HG03103 (cell line): ENCODE data around the gene PRKCE.

Experiments used
- ATAC-seq: cut with Tn5 transposase; IDR thresholded peaks from one replicate; pipeline ENCODE4 v1.9.1; 2021; ENCODE audit warnings: low read depth; ENCODE audit not compliant: unreplicated experiment

PRKCE gene

GRCh38 chr2:46147626-46148368 lies 496.3 kb downstream of the PRKCE start:
- no peak for ATAC-seq

- no peak for ATAC-seq
These were observed 496.9 kb downstream of the PRKCE start for GRCh38 chr2:46148369-46148736.

- no peak for ATAC-seq
These were observed 499.0 kb downstream of the PRKCE start for GRCh38 chr2:46150445-46150955.

GRCh38 chr2:46151577-46151976 lies 500.1 kb downstream of the PRKCE start:
- ATAC-seq: no peak

GRCh38 chr2:46153996-46154753 lies 502.7 kb downstream of the PRKCE start:
- no peak for ATAC-seq

- ATAC-seq: no peak
These were observed 505.8 kb downstream of the PRKCE start for GRCh38 chr2:46157072-46157965.

- ATAC-seq: no peak
These were observed 506.5 kb downstream of the PRKCE start for GRCh38 chr2:46157966-46158310.

- ATAC-seq: no peak
These were observed 507.2 kb downstream of the PRKCE start for GRCh38 chr2:46158661-46159060.

- ATAC-seq: no peak
These were observed 508.9 kb downstream of the PRKCE start for GRCh38 chr2:46160326-46160725.

- ATAC-seq: no peak
These were observed 509.8 kb downstream of the PRKCE start for GRCh38 chr2:46161315-46161714.

- ATAC-seq: no peak
These were observed 510.4 kb downstream of the PRKCE start for GRCh38 chr2:46161911-46162310.

- ATAC-seq: no peak
These were observed 511.0 kb downstream of the PRKCE start for GRCh38 chr2:46162329-46163097.

GRCh38 chr2:46163098-46163430 lies 511.6 kb downstream of the PRKCE start:
- no peak for ATAC-seq

GRCh38 chr2:46163804-46164528 lies 512.5 kb downstream of the PRKCE start:
- ATAC-seq: no peak

- ATAC-seq: no peak
These were observed 513.2 kb downstream of the PRKCE start for GRCh38 chr2:46164529-46165301.

GRCh38 chr2:46165916-46166315 lies 514.4 kb downstream of the PRKCE start:
- no peak for ATAC-seq

- no peak for ATAC-seq
These were observed 515.9 kb downstream of the PRKCE start for GRCh38 chr2:46167406-46167805.

- no peak for ATAC-seq
These were observed 516.4 kb downstream of the PRKCE start for GRCh38 chr2:46167924-46168323.

- ATAC-seq: no peak
These were observed 518.0 kb downstream of the PRKCE start for GRCh38 chr2:46169467-46169866.
